NCI-H69 (cell line): Measurements from ENCODE around the gene GP5.

Source experiments
- DNase-seq: peaks from one replicate; lab custom pipeline; 2025; lab: John Stamatoyannopoulos, UW

Gene GP5

GRCh38 chr3:194399166-194399565, at the start of gene GP5:
Gene GP5, minus strand, starts transcription at chr3:194399266. Its CDS starts 984 bp downstream, at chr3:194398282.
- DNase-seq, result no peak

GRCh38 chr3:194447657-194448056, 48.6 kb upstream of the GP5 start:
- DNase-seq, result no peak

GRCh38 chr3:194447161-194447560, 48.1 kb upstream of the GP5 start:
- DNase-seq, result no peak

- DNase-seq, result no peak
These were observed 47.7 kb upstream of the GP5 start for GRCh38 chr3:194446754-194447153.

- DNase-seq, result no peak
These were observed 47.1 kb upstream of the GP5 start for GRCh38 chr3:194446172-194446571.

- no peak for DNase-seq
These were observed 44.8 kb upstream of the GP5 start for GRCh38 chr3:194443901-194444300.

GRCh38 chr3:194440756-194441155, 41.7 kb upstream of the GP5 start:
- peak; percentile 19 for DNase-seq

GRCh38 chr3:194439881-194440550, 41.0 kb upstream of the GP5 start:
- peak; percentile 73 for DNase-seq

- no peak for DNase-seq
These were observed 35.4 kb upstream of the GP5 start for GRCh38 chr3:194434503-194434902.

- peak; percentile 13 for DNase-seq
These were observed 32.5 kb upstream of the GP5 start for GRCh38 chr3:194431554-194431953.

- DNase-seq, result no peak
These were observed 26.3 kb upstream of the GP5 start for GRCh38 chr3:194425399-194425798.

- no peak for DNase-seq
These were observed 25.9 kb upstream of the GP5 start for GRCh38 chr3:194424953-194425352.

- DNase-seq, result no peak
These were observed 25.3 kb upstream of the GP5 start for GRCh38 chr3:194424373-194424772.

- DNase-seq, result no peak
These were observed 24.3 kb upstream of the GP5 start for GRCh38 chr3:194423317-194423716.

GRCh38 chr3:194422188-194422587, 23.1 kb upstream of the GP5 start:
- no peak for DNase-seq

GRCh38 chr3:194418671-194419070, 19.6 kb upstream of the GP5 start:
- no peak for DNase-seq

- DNase-seq, result no peak
These were observed 8.4 kb upstream of the GP5 start for GRCh38 chr3:194407423-194407822.

- no peak for DNase-seq
These were observed 6.7 kb upstream of the GP5 start for GRCh38 chr3:194405766-194406165.

GRCh38 chr3:194404365-194405140, 5.5 kb upstream of the GP5 start:
- peak; percentile 80 for DNase-seq

GRCh38 chr3:194401868-194402329, 2.8 kb upstream of the GP5 start:
- no peak for DNase-seq

GRCh38 chr3:194401346-194401745, 2.3 kb upstream of the GP5 start:
- DNase-seq, result no peak

GRCh38 chr3:194399874-194400411, 877 bp upstream of the GP5 start:
- DNase-seq, result no peak

GRCh38 chr3:194397757-194398312, 1.2 kb downstream of the GP5 start:
- DNase-seq, result no peak
